Measurements from ENCODE around the gene MYO10.

DNA sequence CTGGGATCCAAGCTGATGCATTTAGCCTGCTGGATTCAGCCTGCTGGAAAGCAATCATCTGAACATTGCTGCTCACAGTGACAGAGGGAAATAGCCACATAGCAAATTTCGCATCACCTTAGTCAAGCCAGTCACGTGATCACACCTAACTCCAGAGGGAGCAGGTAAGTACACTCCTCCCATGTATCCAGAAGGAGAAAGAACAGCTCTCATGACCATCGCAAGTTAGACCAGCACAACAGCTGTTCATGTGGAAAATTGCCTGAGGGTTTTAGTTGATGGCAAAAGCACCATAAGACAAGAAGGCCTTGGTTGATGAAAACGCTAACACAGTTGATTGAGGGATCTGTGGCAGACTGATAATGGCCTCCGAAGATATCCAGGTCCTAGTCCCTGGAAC lies 34.2 kb upstream of the MYO10 start:
- TF ChIP-seq CTCF (conservative IDR thresholded peaks at IDR 0.05; ENCODE audit: low read depth, low read length) (no peak), EZH2 (IDR thresholded peaks at IDR 0.05; ENCODE audit: borderline replicate concordance, low read depth, low read length, poor library complexity, severe bottlenecking) (no peak)

Data from A673 (cell line).